Measurements from ENCODE around the gene FKBP6.
"Not testable (repeated sequence)": the region's sequence is repeated elsewhere in the genome, so short reads cannot be mapped to it uniquely, and the experiment has no call there.

FKBP6 gene

GRCh38 chr7:73395538-73396503 lies 67.9 kb downstream of the FKBP6 start:
- DNase-seq, result no peak

- no peak for DNase-seq
These were observed 69.7 kb downstream of the FKBP6 start for GRCh38 chr7:73397521-73398281.

- peak; percentile 80 to 81 for DNase-seq
These were observed 71.5 kb downstream of the FKBP6 start for GRCh38 chr7:73399185-73400050.

- DNase-seq, result not testable (repeated sequence)
These were observed 76.9 kb downstream of the FKBP6 start for GRCh38 chr7:73404860-73405259.

Measured in CD4-positive, alpha-beta T cell treated with Interferon alpha-2 for 1 hour (primary cell).